ENCODE results near the gene FHOD3. TPM values are rescaled to one million over a fixed set of nuclear protein-coding genes. Genes with fewer than 3 reads are reported as not detected.

Gene FHOD3
- total and polyA plus RNA-seq, 2 donors (not counting 1 experiment from before 2014, with no cell fraction given): not detected

DNA sequence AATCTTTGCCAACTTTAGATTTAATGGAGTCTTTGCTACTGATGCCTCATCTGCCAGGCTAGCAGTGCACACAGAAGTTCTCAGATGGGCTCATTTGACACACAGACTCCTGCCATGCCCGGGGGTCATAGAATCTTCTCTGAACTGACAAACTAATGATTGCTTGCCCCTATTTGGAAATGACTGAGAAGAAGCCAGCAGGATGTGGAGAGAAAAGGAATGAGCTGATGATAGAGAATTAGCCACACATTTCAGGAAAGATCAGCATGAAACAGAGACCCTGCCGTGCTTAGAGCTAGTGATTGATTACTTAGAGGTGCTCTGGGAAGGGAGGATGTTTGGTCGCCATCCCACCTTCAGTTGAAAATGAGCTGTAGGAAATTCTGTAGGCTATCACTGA, 352.8 kb downstream of the FHOD3 start:
- no peak overlapping the region for H3K4me3 Mint-ChIP-seq
- H3K27me3 ChIP-seq (replicated peaks in 1 of 4; ENCODE audit: control extremely low read depth in 1 of 4, control insufficient read depth in 3 of 4, insufficient read depth in 4 of 4, low read length in 3 of 4): peaks cover 0 to 4% (median 1%) of the 10 kb centered on the region in 4 experiments
- H3K27ac ChIP-seq (ENCODE audit: low read length in 2 of 2): no peak overlapping the region
- H4K20me1 ChIP-seq (ENCODE audit: control insufficient read depth, insufficient read depth, low read length, poor library complexity, severe bottlenecking): no peaks in the 10 kb centered on the region
- DNase-seq: no peak
- H3K27ac Mint-ChIP-seq: no peak overlapping the region
- no peak overlapping the region for H3K9ac ChIP-seq (ENCODE audit: low read length)
- ATAC-seq (ENCODE audit: low read depth): no peak
- peaks cover 18% of the 10 kb centered on the region for H3K27me3 Mint-ChIP-seq
- WGBS (ENCODE audit: insufficient coverage): 100% methylated on average over 1 of the region's 3 CpGs
- no peaks in the 10 kb centered on the region for H3K4me1 ChIP-seq (ENCODE audit: control insufficient read depth in 2 of 2, insufficient read depth in 2 of 2, low read length in 2 of 2)
- CTCF ChIA-PET: no interaction called here
- POLR2A ChIA-PET: no interaction called here
- H3K4me2 ChIP-seq (replicated peaks; ENCODE audit: low read depth, low read length, poor library complexity, severe bottlenecking): no peak overlapping the region
- intact Hi-C loops (cut with micrococcal nuclease): no loop called here
- no peaks in the 10 kb centered on the region for H3K9me3 Mint-ChIP-seq (ENCODE audit: insufficient read depth)
- H3K36me3 ChIP-seq (replicated peaks in 1 of 2; ENCODE audit: control extremely low read depth in 1 of 2, control insufficient read depth in 1 of 2, extremely low read depth in 1 of 2, insufficient read depth in 2 of 2, low read length in 1 of 2): no peaks in the 10 kb centered on the region
- H3K79me2 ChIP-seq (ENCODE audit: control insufficient read depth, insufficient read depth, low read length): no peaks in the 10 kb centered on the region
- H3K4me3 ChIP-seq (ENCODE audit: control extremely low read depth in 1 of 5, extremely low read depth in 1 of 5, insufficient read depth in 1 of 5, low read depth in 2 of 5, low read length in 4 of 5): no peak overlapping the region
- H3K4me1 Mint-ChIP-seq: no peaks in the 10 kb centered on the region
- no peak for TF ChIP-seq EZH2 (IDR thresholded peaks at IDR 0.05; ENCODE audit: borderline replicate concordance, insufficient read depth, low read depth, low read length, poor library complexity, severe bottlenecking)
- no peak for TF ChIP-seq CTCF (IDR thresholded peaks at IDR 0.05)
- H3K9me3 ChIP-seq (ENCODE audit: control extremely low read depth in 1 of 3, control insufficient read depth in 2 of 3, insufficient read depth in 1 of 3, low read length in 2 of 3): no peaks in the 10 kb centered on the region
- H2AFZ ChIP-seq (ENCODE audit: insufficient read depth, low read depth, low read length, poor library complexity, severe bottlenecking): no peak overlapping the region

DNA sequence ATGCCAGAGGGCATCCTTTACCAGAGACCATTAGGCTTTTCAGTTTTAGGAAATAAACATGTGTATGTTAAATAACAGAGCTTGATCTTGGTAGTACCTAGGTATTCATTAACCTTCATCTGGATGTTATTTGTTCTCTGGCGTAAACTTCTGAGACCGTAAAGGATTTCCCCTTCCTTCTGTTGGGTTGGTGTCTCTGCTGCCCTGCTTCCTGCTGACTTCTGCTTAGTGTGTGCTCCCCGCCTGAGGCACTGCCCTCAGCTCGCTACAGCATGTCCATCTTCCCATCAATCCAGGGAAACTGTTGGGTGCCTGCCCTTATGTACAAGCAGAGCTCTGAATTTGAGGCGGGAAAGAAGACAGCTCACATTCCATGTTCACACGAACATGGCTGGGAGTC, 353.4 kb downstream of the FHOD3 start:
- Mint-ChIP-seq H3K9me3 (ENCODE audit: insufficient read depth) (no peaks in the 10 kb centered on the region), H3K4me1 (no peaks in the 10 kb centered on the region), H3K27ac (no peak overlapping the region), H3K4me3 (no peak overlapping the region), H3K27me3 (peaks cover 22% of the 10 kb centered on the region)
- Histone ChIP-seq H4K20me1 (ENCODE audit: control insufficient read depth, insufficient read depth, low read length, poor library complexity, severe bottlenecking) (no peaks in the 10 kb centered on the region), H3K79me2 (ENCODE audit: control insufficient read depth, insufficient read depth, low read length) (no peaks in the 10 kb centered on the region), H3K4me3 (ENCODE audit: control extremely low read depth in 1 of 5, extremely low read depth in 1 of 5, insufficient read depth in 1 of 5, low read depth in 2 of 5, low read length in 4 of 5) (no peak overlapping the region), H3K9ac (ENCODE audit: low read length) (no peak overlapping the region), H3K9me3 (ENCODE audit: control extremely low read depth in 1 of 3, control insufficient read depth in 2 of 3, insufficient read depth in 1 of 3, low read length in 2 of 3) (no peaks in the 10 kb centered on the region), H3K4me1 (ENCODE audit: control insufficient read depth in 2 of 2, insufficient read depth in 2 of 2, low read length in 2 of 2) (no peaks in the 10 kb centered on the region), H3K36me3 (replicated peaks in 1 of 2; ENCODE audit: control extremely low read depth in 1 of 2, control insufficient read depth in 1 of 2, extremely low read depth in 1 of 2, insufficient read depth in 2 of 2, low read length in 1 of 2) (no peaks in the 10 kb centered on the region), H3K27me3 (replicated peaks in 1 of 4; ENCODE audit: control extremely low read depth in 1 of 4, control insufficient read depth in 3 of 4, insufficient read depth in 4 of 4, low read length in 3 of 4) (peaks cover 0 to 4% (median 1%) of the 10 kb centered on the region in 4 experiments), H3K27ac (ENCODE audit: low read length in 2 of 2) (no peak overlapping the region), H2AFZ (ENCODE audit: insufficient read depth, low read depth, low read length, poor library complexity, severe bottlenecking) (no peak overlapping the region), H3K4me2 (replicated peaks; ENCODE audit: low read depth, low read length, poor library complexity, severe bottlenecking) (no peak overlapping the region)
- intact Hi-C loops (cut with micrococcal nuclease): no loop called here
- ChIA-PET POLR2A (no interaction called here), CTCF (no interaction called here)
- TF ChIP-seq CTCF (IDR thresholded peaks at IDR 0.05) (no peak), EZH2 (IDR thresholded peaks at IDR 0.05; ENCODE audit: borderline replicate concordance, insufficient read depth, low read depth, low read length, poor library complexity, severe bottlenecking) (no peak)
- WGBS (ENCODE audit: insufficient coverage): 26% methylated on average over 4 of the region's 6 CpGs
- DNase-seq: no peak
- ATAC-seq (ENCODE audit: low read depth): no peak

Measured in B cell (primary cell).